ENCODE measurements around the gene RADX. TPM values are rescaled to one million over a fixed set of nuclear protein-coding genes. Genes with fewer than 3 reads are reported as not detected.

The RADX gene
- total and polyA plus RNA-seq, 3 donors from 2014 or later: 6.2 to 9.4 (median 7.4) TPM

GRCh38 chrX:106670631-106671030 lies 58.9 kb downstream of the RADX start:
- H3K4me1 ChIP-seq: no peaks in the 10 kb centered on the region
- intact Hi-C loops (cut with DNase I; ENCODE audit: low total_unique reads): no loop called here
- no peaks in the 10 kb centered on the region for H3K27me3 ChIP-seq
- TF ChIP-seq POLR2A (IDR thresholded peaks at IDR 0.05): no peak
- TF ChIP-seq CTCF (IDR thresholded peaks at IDR 0.05): no peak
- no peak for DNase-seq
- H3K36me3 ChIP-seq (ENCODE audit: low read depth, missing control alignments): no peaks in the 10 kb centered on the region
- no peak overlapping the region for H3K4me3 ChIP-seq
- no peak overlapping the region for H3K27ac ChIP-seq
- 71 to 74% methylated on average over 1 of the region's 1 CpG for WGBS, 2 donors
- no peaks in the 10 kb centered on the region for H3K9me3 ChIP-seq

- no peak overlapping the region for H3K27ac ChIP-seq
- no peak for TF ChIP-seq POLR2A (IDR thresholded peaks at IDR 0.05)
- no peak for TF ChIP-seq CTCF (IDR thresholded peaks at IDR 0.05)
- no peaks in the 10 kb centered on the region for H3K4me1 ChIP-seq
- no peaks in the 10 kb centered on the region for H3K27me3 ChIP-seq
- no peaks in the 10 kb centered on the region for H3K36me3 ChIP-seq (ENCODE audit: low read depth, missing control alignments)
- WGBS, 2 donors: 100% methylated on average over 1 of the region's 4 CpGs; no CpG with 5 or more reads in 1 of the 2 donors
- intact Hi-C loops (cut with DNase I; ENCODE audit: low total_unique reads): no loop called here
- H3K9me3 ChIP-seq: no peaks in the 10 kb centered on the region
- no peak overlapping the region for H3K4me3 ChIP-seq
- DNase-seq: no peak
Observed at GRCh38 chrX:106672527-106672926, 60.7 kb downstream of the RADX start.

GRCh38 chrX:106680716-106681115 lies 68.9 kb downstream of the RADX start:
- Histone ChIP-seq H3K27me3 (no peaks in the 10 kb centered on the region), H3K4me1 (no peaks in the 10 kb centered on the region), H3K9me3 (no peaks in the 10 kb centered on the region), H3K27ac (no peak overlapping the region), H3K4me3 (no peak overlapping the region), H3K36me3 (ENCODE audit: low read depth, missing control alignments) (no peaks in the 10 kb centered on the region)
- 73 to 74% methylated on average over 2 of the region's 2 CpGs for WGBS, 2 donors
- no peak for DNase-seq
- no peak for TF ChIP-seq CTCF (IDR thresholded peaks at IDR 0.05)
- no peak for TF ChIP-seq POLR2A (IDR thresholded peaks at IDR 0.05)
- intact Hi-C loops (cut with DNase I; ENCODE audit: low total_unique reads): no loop called here

- Histone ChIP-seq H3K36me3 (ENCODE audit: low read depth, missing control alignments) (no peaks in the 10 kb centered on the region), H3K27ac (no peak overlapping the region), H3K9me3 (no peaks in the 10 kb centered on the region), H3K27me3 (no peaks in the 10 kb centered on the region), H3K4me3 (no peak overlapping the region), H3K4me1 (no peaks in the 10 kb centered on the region)
- intact Hi-C loops (cut with DNase I; ENCODE audit: low total_unique reads): no loop called here
- TF ChIP-seq CTCF (IDR thresholded peaks at IDR 0.05): no peak
- TF ChIP-seq POLR2A (IDR thresholded peaks at IDR 0.05): no peak
- WGBS, 2 donors: 95 to 100% methylated on average over 3 to 4 of the region's 4 CpGs
- no peak for DNase-seq
Observed at GRCh38 chrX:106684207-106684606, 72.4 kb downstream of the RADX start.

- no peak for TF ChIP-seq POLR2A (IDR thresholded peaks at IDR 0.05)
- TF ChIP-seq CTCF (IDR thresholded peaks at IDR 0.05): no peak
- intact Hi-C loops (cut with DNase I; ENCODE audit: low total_unique reads): no loop called here
Observed at GRCh38 chrX:106692425-106693065, 80.8 kb downstream of the RADX start.

More at GRCh38 chrX:106692425-106693065, 80.8 kb downstream of the RADX start:
- Histone ChIP-seq H3K27me3 (no peaks in the 10 kb centered on the region), H3K27ac (no peak overlapping the region), H3K4me3 (no peak overlapping the region), H3K4me1 (no peaks in the 10 kb centered on the region), H3K9me3 (no peaks in the 10 kb centered on the region), H3K36me3 (ENCODE audit: low read depth, missing control alignments) (no peaks in the 10 kb centered on the region)
- 82 to 87% methylated on average over 7 of the region's 7 CpGs for WGBS, 2 donors
- DNase-seq: no peak
